ENCODE measurements around the gene PPP2R3B.

DNA sequence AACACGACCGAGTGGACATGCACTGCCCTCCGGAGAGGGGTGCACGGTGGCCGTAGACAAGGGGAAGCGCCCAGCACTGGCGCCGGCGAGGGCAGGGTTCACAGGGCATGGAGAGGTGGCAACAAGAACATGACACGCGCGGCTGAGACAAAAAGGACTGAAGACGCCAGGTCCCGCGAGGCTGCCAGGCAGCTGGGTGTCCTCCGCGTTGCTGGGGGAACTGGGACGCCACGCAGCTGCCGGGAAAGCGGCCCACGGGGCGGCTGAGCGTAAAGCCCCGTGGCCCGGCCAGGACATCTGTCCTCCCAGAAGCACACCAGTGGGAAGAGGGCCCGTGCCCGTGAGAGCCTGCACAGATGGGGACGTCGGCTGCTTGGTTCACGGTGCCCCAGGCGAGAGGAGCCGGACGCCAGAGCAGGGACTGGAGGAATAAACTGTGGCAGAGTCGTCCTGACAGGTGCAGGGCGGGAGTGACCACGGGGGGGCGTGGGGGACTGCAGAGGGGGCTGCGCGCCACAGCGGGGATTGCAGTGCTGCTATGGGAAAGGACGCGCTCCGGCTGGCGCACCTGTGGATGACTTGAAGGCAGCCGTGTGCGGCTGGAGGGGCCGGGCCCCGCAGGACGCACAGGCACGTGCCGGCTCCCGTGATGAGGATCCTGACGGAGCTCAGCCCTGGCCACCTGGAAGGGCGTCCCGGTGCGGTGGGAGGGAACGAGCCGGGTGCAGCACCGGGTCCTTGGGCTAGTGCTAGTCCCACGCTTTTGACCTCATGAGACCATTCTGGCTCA is 36.0 kb downstream of the PPP2R3B start:
- TF ChIP-seq, protein P1, sequence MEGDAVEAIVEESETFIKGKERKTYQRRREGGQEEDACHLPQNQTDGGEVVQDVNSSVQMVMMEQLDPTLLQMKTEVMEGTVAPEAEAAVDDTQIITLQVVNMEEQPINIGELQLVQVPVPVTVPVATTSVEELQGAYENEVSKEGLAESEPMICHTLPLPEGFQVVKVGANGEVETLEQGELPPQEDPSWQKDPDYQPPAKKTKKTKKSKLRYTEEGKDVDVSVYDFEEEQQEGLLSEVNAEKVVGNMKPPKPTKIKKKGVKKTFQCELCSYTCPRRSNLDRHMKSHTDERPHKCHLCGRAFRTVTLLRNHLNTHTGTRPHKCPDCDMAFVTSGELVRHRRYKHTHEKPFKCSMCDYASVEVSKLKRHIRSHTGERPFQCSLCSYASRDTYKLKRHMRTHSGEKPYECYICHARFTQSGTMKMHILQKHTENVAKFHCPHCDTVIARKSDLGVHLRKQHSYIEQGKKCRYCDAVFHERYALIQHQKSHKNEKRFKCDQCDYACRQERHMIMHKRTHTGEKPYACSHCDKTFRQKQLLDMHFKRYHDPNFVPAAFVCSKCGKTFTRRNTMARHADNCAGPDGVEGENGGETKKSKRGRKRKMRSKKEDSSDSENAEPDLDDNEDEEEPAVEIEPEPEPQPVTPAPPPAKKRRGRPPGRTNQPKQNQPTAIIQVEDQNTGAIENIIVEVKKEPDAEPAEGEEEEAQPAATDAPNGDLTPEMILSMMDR (IDR thresholded peaks at IDR 0.05): no peak
- no peak for TF ChIP-seq ZFX (IDR thresholded peaks at IDR 0.05; ENCODE audit: borderline replicate concordance)

Measured in 22Rv1 (cell line).